GM18873 (cell line): ENCODE data around the gene NOG.

Experiments
- ATAC-seq: cut with Tn5 transposase; IDR thresholded peaks from one replicate; pipeline ENCODE4 v1.9.1; 2021; ENCODE audit warnings: mild to moderate bottlenecking, moderate library complexity, moderate number of reproducible peaks; ENCODE audit not compliant: unreplicated experiment, low FRiP score

NOG gene

GRCh38 chr17:56596691-56597494 is 3.4 kb downstream of the NOG start:
- ATAC-seq: no peak

GRCh38 chr17:56597495-56597990 is 4.0 kb downstream of the NOG start:
- ATAC-seq: no peak

GRCh38 chr17:56598466-56598865 is 5.0 kb downstream of the NOG start:
- ATAC-seq: no peak

- no peak for ATAC-seq
Observed at GRCh38 chr17:56599088-56599487, 5.6 kb downstream of the NOG start.

- no peak for ATAC-seq
Observed at GRCh38 chr17:56599566-56599965, 6.1 kb downstream of the NOG start.

GRCh38 chr17:56600256-56600655 is 6.8 kb downstream of the NOG start:
- no peak for ATAC-seq

- no peak for ATAC-seq
Observed at GRCh38 chr17:56601591-56601990, 8.1 kb downstream of the NOG start.

- ATAC-seq: no peak
Observed at GRCh38 chr17:56602292-56603130, 9.0 kb downstream of the NOG start.

GRCh38 chr17:56603486-56604238 is 10.2 kb downstream of the NOG start:
- no peak for ATAC-seq

GRCh38 chr17:56604691-56605290 is 11.3 kb downstream of the NOG start:
- no peak for ATAC-seq

- ATAC-seq: no peak
Observed at GRCh38 chr17:56608944-56609343, 15.4 kb downstream of the NOG start.

- ATAC-seq: no peak
Observed at GRCh38 chr17:56610321-56610720, 16.8 kb downstream of the NOG start.

GRCh38 chr17:56613131-56613530 is 19.6 kb downstream of the NOG start:
- no peak for ATAC-seq

- ATAC-seq: no peak
Observed at GRCh38 chr17:56614522-56614921, 21.0 kb downstream of the NOG start.

- ATAC-seq: no peak
Observed at GRCh38 chr17:56616239-56616638, 22.7 kb downstream of the NOG start.

GRCh38 chr17:56623383-56623782 is 29.9 kb downstream of the NOG start:
- ATAC-seq: no peak

GRCh38 chr17:56624309-56624708 is 30.8 kb downstream of the NOG start:
- no peak for ATAC-seq

GRCh38 chr17:56624912-56625311 is 31.4 kb downstream of the NOG start:
- no peak for ATAC-seq

- ATAC-seq: no peak
Observed at GRCh38 chr17:56629531-56630075, 36.1 kb downstream of the NOG start.

GRCh38 chr17:56630202-56630601 is 36.7 kb downstream of the NOG start:
- no peak for ATAC-seq
